ENCODE results near the gene KCNC1.

KCNC1 gene

DNA sequence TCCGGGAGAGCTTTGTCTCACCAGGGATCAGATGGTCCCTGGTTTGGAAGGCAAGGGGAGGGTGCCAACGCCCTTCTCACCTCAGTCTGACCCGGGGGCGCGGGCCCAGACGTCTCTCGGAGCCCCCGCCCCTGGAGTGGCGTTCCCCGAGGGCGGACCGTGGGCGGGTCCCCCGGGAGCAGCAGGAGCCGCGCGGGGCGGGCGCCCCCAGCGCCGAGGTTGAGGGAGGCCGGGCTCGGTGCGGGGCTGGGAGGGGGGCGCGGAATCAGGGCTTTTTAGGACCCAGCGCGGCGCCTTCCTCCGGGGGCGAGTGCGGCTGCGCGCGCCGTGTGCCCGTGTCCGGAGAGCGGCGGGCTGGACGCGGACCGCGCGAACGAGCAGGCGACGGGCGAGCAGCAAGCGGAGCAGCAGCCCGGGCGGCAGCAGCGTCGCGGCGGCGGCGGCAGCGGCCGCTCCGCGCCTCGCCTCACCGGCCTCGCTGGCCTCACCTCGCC, at the start of gene KCNC1:
Gene KCNC1, plus strand, starts transcription at position 364 of the 494 bp plus-strand sequence. CDS start 1,222 bp downstream, outside the sequence.
- Mint-ChIP-seq H3K36me3 (ENCODE audit: low read depth) (no peaks in the 10 kb centered on the region), H3K9me3 (no peaks in the 10 kb centered on the region), H3K27ac (no peak within 1 kb of the TSS), H3K4me1 (ENCODE audit: low read depth) (peaks cover 3% of the 10 kb centered on the region), H3K27me3 (ENCODE audit: low read depth) (peaks cover 51% of the 10 kb centered on the region), H3K4me3 (peak within 1 kb of the TSS; percentile 56)
- no peak for DNase-seq (ENCODE audit: low spot score)

DNA sequence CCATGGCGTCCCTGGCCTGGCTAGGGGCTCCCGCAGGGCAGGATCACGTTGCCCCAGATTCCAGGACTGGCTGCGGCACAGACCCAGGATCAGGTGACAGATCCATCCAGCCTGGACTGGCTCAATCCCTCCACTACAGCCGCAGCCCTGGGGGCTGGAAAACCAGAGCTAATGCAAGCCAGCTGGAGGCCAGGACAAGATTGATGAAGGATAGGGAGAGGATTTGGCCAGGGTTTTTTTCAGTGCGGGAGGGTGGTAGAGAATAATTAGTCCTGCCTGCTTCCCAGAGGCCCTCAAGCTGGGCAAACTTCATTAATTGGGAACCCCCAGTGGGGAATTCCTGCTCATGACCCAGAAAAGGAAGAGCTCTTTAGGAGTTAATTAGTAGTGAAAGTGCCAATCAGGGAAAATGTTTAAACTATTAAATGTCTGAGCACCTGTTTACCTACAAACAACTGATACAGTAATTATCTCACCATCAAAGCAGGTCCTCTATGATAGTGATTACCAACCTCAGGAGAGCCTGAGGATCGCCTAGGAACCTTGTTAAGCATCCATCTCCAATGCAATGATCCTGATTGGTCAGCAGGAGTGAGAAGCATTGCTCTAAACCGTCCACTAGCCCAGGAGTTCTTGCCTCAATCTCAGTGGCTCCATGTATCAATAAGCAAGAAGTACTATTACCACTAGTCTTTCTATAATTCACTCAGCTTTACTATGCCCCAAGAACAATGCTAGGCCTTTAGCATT, 48.2 kb upstream of the KCNC1 start:
- Mint-ChIP-seq H3K27ac (no peak overlapping the region), H3K4me3 (no peak overlapping the region), H3K27me3 (ENCODE audit: low read depth) (no peaks in the 10 kb centered on the region), H3K36me3 (ENCODE audit: low read depth) (no peaks in the 10 kb centered on the region), H3K9me3 (no peaks in the 10 kb centered on the region), H3K4me1 (ENCODE audit: low read depth) (no peaks in the 10 kb centered on the region)
- DNase-seq (ENCODE audit: low spot score) = no peak

- no peaks in the 10 kb centered on the region for H3K27me3 Mint-ChIP-seq (ENCODE audit: low read depth)
Observed at GRCh38 chr11:17687946-17688670, 46.5 kb upstream of the KCNC1 start.

GRCh38 chr11:17691550-17691949, 43.0 kb upstream of the KCNC1 start:
- H3K9me3 Mint-ChIP-seq = no peaks in the 10 kb centered on the region
- no peaks in the 10 kb centered on the region for H3K4me1 Mint-ChIP-seq (ENCODE audit: low read depth)
- no peak overlapping the region for H3K4me3 Mint-ChIP-seq
- H3K36me3 Mint-ChIP-seq (ENCODE audit: low read depth) = no peaks in the 10 kb centered on the region
- H3K27me3 Mint-ChIP-seq (ENCODE audit: low read depth) = peaks cover 27% of the 10 kb centered on the region
- no peak overlapping the region for H3K27ac Mint-ChIP-seq
- DNase-seq (ENCODE audit: low spot score) = no peak

More at GRCh38 chr11:17687946-17688670, 46.5 kb upstream of the KCNC1 start:
- H3K9me3 Mint-ChIP-seq = no peaks in the 10 kb centered on the region
- DNase-seq (ENCODE audit: low spot score) = no peak
- no peaks in the 10 kb centered on the region for H3K36me3 Mint-ChIP-seq (ENCODE audit: low read depth)
- H3K4me3 Mint-ChIP-seq = no peak overlapping the region
- no peak overlapping the region for H3K27ac Mint-ChIP-seq
- H3K4me1 Mint-ChIP-seq (ENCODE audit: low read depth) = no peaks in the 10 kb centered on the region

GRCh38 chr11:17691976-17692375, 42.6 kb upstream of the KCNC1 start:
- no peaks in the 10 kb centered on the region for H3K4me1 Mint-ChIP-seq (ENCODE audit: low read depth)
- H3K27ac Mint-ChIP-seq = no peak overlapping the region
- no peak overlapping the region for H3K4me3 Mint-ChIP-seq
- no peaks in the 10 kb centered on the region for H3K9me3 Mint-ChIP-seq
- peaks cover 32% of the 10 kb centered on the region for H3K27me3 Mint-ChIP-seq (ENCODE audit: low read depth)
- H3K36me3 Mint-ChIP-seq (ENCODE audit: low read depth) = no peaks in the 10 kb centered on the region
- no peak for DNase-seq (ENCODE audit: low spot score)

DNA sequence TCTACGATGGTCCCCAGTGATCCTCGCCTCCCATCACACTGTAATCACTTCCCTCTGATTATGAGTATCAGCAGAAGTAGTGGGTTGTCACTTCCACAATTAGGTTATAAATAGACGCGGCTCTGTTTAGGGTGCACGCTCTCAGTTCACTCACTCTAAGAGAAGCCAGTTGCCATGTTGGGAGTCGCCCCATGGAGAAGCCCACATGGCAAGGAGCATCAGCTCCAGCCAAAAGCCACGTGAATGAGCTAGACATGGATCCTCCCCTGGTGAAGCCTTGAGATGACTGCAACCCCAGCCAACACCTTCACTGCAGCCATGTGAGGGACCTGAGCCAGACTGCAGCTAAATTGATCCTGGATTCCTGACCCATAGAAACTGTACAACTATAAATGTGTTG, 41.6 kb upstream of the KCNC1 start:
- Mint-ChIP-seq H3K36me3 (ENCODE audit: low read depth) (no peaks in the 10 kb centered on the region), H3K4me1 (ENCODE audit: low read depth) (no peaks in the 10 kb centered on the region), H3K4me3 (no peak overlapping the region), H3K27ac (no peak overlapping the region), H3K27me3 (ENCODE audit: low read depth) (peaks cover 39% of the 10 kb centered on the region), H3K9me3 (no peaks in the 10 kb centered on the region)
- no peak for DNase-seq (ENCODE audit: low spot score)

- Mint-ChIP-seq H3K27me3 (ENCODE audit: low read depth) (peaks cover 44% of the 10 kb centered on the region), H3K36me3 (ENCODE audit: low read depth) (no peaks in the 10 kb centered on the region), H3K9me3 (no peaks in the 10 kb centered on the region), H3K4me1 (ENCODE audit: low read depth) (no peaks in the 10 kb centered on the region), H3K4me3 (no peak overlapping the region), H3K27ac (no peak overlapping the region)
- no peak for DNase-seq (ENCODE audit: low spot score)
Observed at GRCh38 chr11:17693531-17693930, 41.0 kb upstream of the KCNC1 start.

- Mint-ChIP-seq H3K36me3 (ENCODE audit: low read depth) (no peaks in the 10 kb centered on the region), H3K27ac (no peak overlapping the region), H3K4me3 (no peak overlapping the region), H3K4me1 (ENCODE audit: low read depth) (no peaks in the 10 kb centered on the region), H3K27me3 (ENCODE audit: low read depth) (peaks cover 46% of the 10 kb centered on the region), H3K9me3 (no peaks in the 10 kb centered on the region)
- DNase-seq (ENCODE audit: low spot score) = no peak
Observed at GRCh38 chr11:17694494-17695110, 40.0 kb upstream of the KCNC1 start.

- Mint-ChIP-seq H3K9me3 (no peaks in the 10 kb centered on the region), H3K4me1 (ENCODE audit: low read depth) (no peaks in the 10 kb centered on the region)
Observed at GRCh38 chr11:17695454-17696441, 38.8 kb upstream of the KCNC1 start.

GRCh38 chr11:17696741-17697140, 37.8 kb upstream of the KCNC1 start:
- DNase-seq (ENCODE audit: low spot score) = no peak
- peaks cover 46% of the 10 kb centered on the region for H3K27me3 Mint-ChIP-seq (ENCODE audit: low read depth)
- no peaks in the 10 kb centered on the region for H3K4me1 Mint-ChIP-seq (ENCODE audit: low read depth)

More at GRCh38 chr11:17695454-17696441, 38.8 kb upstream of the KCNC1 start:
- Mint-ChIP-seq H3K27me3 (ENCODE audit: low read depth) (peaks cover 46% of the 10 kb centered on the region), H3K27ac (no peak overlapping the region), H3K4me3 (no peak overlapping the region), H3K36me3 (ENCODE audit: low read depth) (no peaks in the 10 kb centered on the region)
- DNase-seq (ENCODE audit: low spot score) = no peak

GRCh38 chr11:17697175-17697949, 37.2 kb upstream of the KCNC1 start:
- no peaks in the 10 kb centered on the region for H3K4me1 Mint-ChIP-seq (ENCODE audit: low read depth)
- no peak overlapping the region for H3K27ac Mint-ChIP-seq
- H3K9me3 Mint-ChIP-seq = no peaks in the 10 kb centered on the region
- no peak for DNase-seq (ENCODE audit: low spot score)
- no peaks in the 10 kb centered on the region for H3K36me3 Mint-ChIP-seq (ENCODE audit: low read depth)
- H3K27me3 Mint-ChIP-seq (ENCODE audit: low read depth) = peaks cover 46% of the 10 kb centered on the region
- H3K4me3 Mint-ChIP-seq = no peak overlapping the region

More at GRCh38 chr11:17696741-17697140, 37.8 kb upstream of the KCNC1 start:
- no peaks in the 10 kb centered on the region for H3K9me3 Mint-ChIP-seq
- H3K4me3 Mint-ChIP-seq = no peak overlapping the region
- H3K36me3 Mint-ChIP-seq (ENCODE audit: low read depth) = no peaks in the 10 kb centered on the region
- H3K27ac Mint-ChIP-seq = no peak overlapping the region

GRCh38 chr11:17699147-17700114, 35.1 kb upstream of the KCNC1 start:
- H3K4me1 Mint-ChIP-seq (ENCODE audit: low read depth) = no peaks in the 10 kb centered on the region
- H3K27ac Mint-ChIP-seq = no peak overlapping the region
- no peak overlapping the region for H3K4me3 Mint-ChIP-seq
- no peaks in the 10 kb centered on the region for H3K9me3 Mint-ChIP-seq
- H3K36me3 Mint-ChIP-seq (ENCODE audit: low read depth) = no peaks in the 10 kb centered on the region
- DNase-seq (ENCODE audit: low spot score) = no peak
- peaks cover 37% of the 10 kb centered on the region for H3K27me3 Mint-ChIP-seq (ENCODE audit: low read depth)
